SK-N-SH treated with all-trans-retinoic acid at 6 μM for 48 hours (cell line): Measurements from ENCODE around the gene CHST4.

Experiments used
- ATAC-seq: fragments of 200-7000 bp; cut with Tn5 transposase; 3 replicates; pipeline ENCODE4 v1.9.1; 2020; ENCODE audit warnings: mild to moderate bottlenecking, moderate library complexity
- ARNTL ChIP-seq: fragments of 450-650 bp; formaldehyde crosslinking; IDR thresholded peaks from 2 replicates; pipeline ENCODE4 v1.5.0; 2020; ENCODE audit warnings: low read depth, mild to moderate bottlenecking, moderate library complexity, borderline replicate concordance
- BACH2 ChIP-seq: fragments of 250-450 bp; sonication (Bioruptor Pico); IDR thresholded peaks from 2 replicates; pipeline ENCODE4 v1.9.0; 2021; ENCODE audit warnings: mild to moderate bottlenecking, borderline replicate concordance
- CSDC2 ChIP-seq: fragments of 250-450 bp; sonication (Bioruptor Pico); IDR thresholded peaks from 2 replicates; pipeline ENCODE4 v1.5.0; 2020; ENCODE audit warnings: mild to moderate bottlenecking, moderate library complexity
- CSRNP3 ChIP-seq: fragments of 250-450 bp; sonication (Bioruptor Pico); IDR thresholded peaks from 2 replicates; pipeline ENCODE4 v1.5.1; 2021; ENCODE audit warnings: mild to moderate bottlenecking, moderate library complexity
- ESRRG ChIP-seq: fragments of 250-450 bp; sonication (Bioruptor Pico); IDR thresholded peaks from 2 replicates; pipeline ENCODE4 v1.6.1; 2021; ENCODE audit warnings: mild to moderate bottlenecking
- GLIS3 ChIP-seq: fragments of 250-450 bp; sonication (Bioruptor Pico); IDR thresholded peaks from 2 replicates; pipeline ENCODE4 v1.5.0; 2020; ENCODE audit warnings: mild to moderate bottlenecking, moderate library complexity
- ISL1 ChIP-seq: fragments of 250-450 bp; sonication (Bioruptor Pico); IDR thresholded peaks from 2 replicates; pipeline ENCODE4 v2.1.2; 2022; ENCODE audit warnings: mild to moderate bottlenecking, moderate library complexity
- PATZ1 ChIP-seq: fragments of 250-450 bp; sonication (Bioruptor Pico); IDR thresholded peaks from 2 replicates; pipeline ENCODE4 v1.8.0; 2020; ENCODE audit warnings: mild to moderate bottlenecking, moderate library complexity, borderline replicate concordance
- POU6F1 ChIP-seq: fragments of 250-450 bp; sonication (Bioruptor Pico); IDR thresholded peaks from 2 replicates; pipeline ENCODE4 v1.8.0; 2021; ENCODE audit warnings: low read depth, mild to moderate bottlenecking, moderate library complexity, borderline replicate concordance
- PPARA ChIP-seq: fragments of 250-450 bp; sonication (Bioruptor Pico); IDR thresholded peaks from 2 replicates; pipeline ENCODE4 v1.5.0; 2020; ENCODE audit warnings: mild to moderate bottlenecking, borderline replicate concordance
- RARB ChIP-seq: fragments of 250-450 bp; sonication (Bioruptor Pico); IDR thresholded peaks from 2 replicates; pipeline ENCODE4 v1.8.0; 2021; ENCODE audit warnings: mild to moderate bottlenecking, moderate library complexity
- SNAI2 ChIP-seq: fragments of 250-450 bp; sonication (Bioruptor Pico); IDR thresholded peaks from 2 replicates; pipeline ENCODE4 v1.5.0; 2020; ENCODE audit warnings: mild to moderate bottlenecking, moderate library complexity
- TCF4 ChIP-seq: fragments of 250-450 bp; sonication (Bioruptor Pico); IDR thresholded peaks from 2 replicates; pipeline ENCODE4 v1.8.0; 2021; ENCODE audit warnings: mild to moderate bottlenecking, moderate library complexity, borderline replicate concordance
- TOX ChIP-seq: fragments of 250-450 bp; sonication (Bioruptor Pico); IDR thresholded peaks from 2 replicates; pipeline ENCODE4 v1.8.0; 2021; ENCODE audit warnings: mild to moderate bottlenecking, moderate library complexity, borderline replicate concordance
- TSHZ2 ChIP-seq: fragments of 250-450 bp; sonication (Bioruptor Pico); IDR thresholded peaks from 2 replicates; pipeline ENCODE4 v1.5.0; 2020; ENCODE audit warnings: mild to moderate bottlenecking, moderate library complexity
- ZNF565 ChIP-seq: fragments of 450-650 bp; formaldehyde crosslinking; conservative IDR thresholded peaks from 2 replicates; pipeline ENCODE4 v1.5.0; 2020; ENCODE audit warnings: low read depth, mild to moderate bottlenecking, moderate library complexity
- ZNF70 ChIP-seq: fragments of 450-650 bp; formaldehyde crosslinking; IDR thresholded peaks from 2 replicates; pipeline ENCODE4 v1.5.0; 2020; ENCODE audit warnings: mild to moderate bottlenecking, moderate library complexity
- ZNF8 ChIP-seq: fragments of 450-650 bp; formaldehyde crosslinking; IDR thresholded peaks from 2 replicates; pipeline ENCODE4 v1.5.0; 2020; ENCODE audit warnings: mild to moderate bottlenecking, moderate library complexity

The CHST4 gene

GRCh38 chr16:71572497-71573116 lies 46.4 kb downstream of the CHST4 start:
- TF ChIP-seq POU6F1 (CRISPR knock-in tag), result no peak
- TF ChIP-seq TCF4 (CRISPR knock-in tag), result no peak
- no peak for TF ChIP-seq ZNF565
- no peak for TF ChIP-seq GLIS3 (CRISPR knock-in tag)
- TF ChIP-seq RARB (CRISPR knock-in tag), result no peak
- no peak for TF ChIP-seq CSRNP3 (CRISPR knock-in tag)
- no peak for TF ChIP-seq ZNF70
- no peak for ATAC-seq

GRCh38 chr16:71573387-71574094 lies 47.3 kb downstream of the CHST4 start:
- no peak for ATAC-seq
- TF ChIP-seq ZNF8 (CRISPR knock-in tag) (no peak), PPARA (CRISPR knock-in tag) (no peak)

GRCh38 chr16:71574702-71575101 lies 48.5 kb downstream of the CHST4 start:
- no peak for TF ChIP-seq ZNF8 (CRISPR knock-in tag)
- TF ChIP-seq ARNTL, result no peak
- TF ChIP-seq CSRNP3 (CRISPR knock-in tag), result no peak
- TF ChIP-seq ISL1 (CRISPR knock-in tag), result no peak
- TF ChIP-seq POU6F1 (CRISPR knock-in tag), result no peak
- no peak for TF ChIP-seq TSHZ2 (CRISPR knock-in tag)
- no peak for TF ChIP-seq GLIS3 (CRISPR knock-in tag)
- TF ChIP-seq CSDC2 (CRISPR knock-in tag), result no peak
- no peak for TF ChIP-seq RARB (CRISPR knock-in tag)
- TF ChIP-seq TOX (CRISPR knock-in tag), result no peak
- TF ChIP-seq SNAI2 (CRISPR knock-in tag), result no peak
- TF ChIP-seq PATZ1 (CRISPR knock-in tag), result no peak
- TF ChIP-seq BACH2 (CRISPR knock-in tag), result no peak
- TF ChIP-seq ESRRG (CRISPR knock-in tag), result no peak
- TF ChIP-seq ZNF565, result no peak
- no peak for TF ChIP-seq PPARA (CRISPR knock-in tag)
- no peak for TF ChIP-seq ZNF70
- no peak for ATAC-seq
